ENCODE results near the gene SLC36A3. TPM values are rescaled to one million over a fixed set of nuclear protein-coding genes. Genes with fewer than 3 reads are reported as not detected.
"Not testable (repeated sequence)": the region's sequence is repeated elsewhere in the genome, so short reads cannot be mapped to it uniquely, and the experiment has no call there.

Gene SLC36A3
- total RNA-seq, 3 donors from 2014 or later (not counting 1 experiment from before 2014, with no cell fraction given) = not detected

DNA sequence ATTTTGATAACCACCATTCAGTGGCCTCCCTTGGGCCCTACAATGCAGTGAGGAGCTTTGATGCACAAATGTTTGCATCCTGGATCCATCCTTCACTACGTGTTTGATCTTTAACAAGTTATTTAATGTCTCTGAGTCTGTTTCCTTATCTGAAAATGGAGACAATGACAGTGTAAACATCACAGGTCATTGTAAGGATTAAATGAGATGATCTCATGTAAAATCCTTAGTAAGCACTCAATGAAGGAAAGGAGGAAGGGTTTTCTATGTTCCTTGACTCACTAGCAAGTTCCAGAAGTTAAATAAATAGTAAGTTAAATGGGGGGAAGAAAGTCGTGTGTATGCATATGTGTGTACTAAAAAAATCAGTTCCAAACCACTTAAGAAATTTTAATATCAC lies 9.8 kb upstream of the SLC36A3 start:
- H3K27me3 ChIP-seq (ENCODE audit: control insufficient read depth, insufficient read depth, low read length) = peaks cover 3% of the 10 kb centered on the region
- Mint-ChIP-seq H3K27me3 (ENCODE audit: low read depth in 2 of 2) (peaks cover 12 to 21% of the 10 kb centered on the region in 2 donors), H3K27ac (no peak overlapping the region), H3K36me3 (peaks cover 10% of the 10 kb centered on the region), H3K9me3 (peaks cover 5 to 8% of the 10 kb centered on the region in 2 donors), H3K4me1 (no peaks in the 10 kb centered on the region), H3K4me3 (no peak overlapping the region)
- no peaks in the 10 kb centered on the region for H3K4me1 ChIP-seq (ENCODE audit: control insufficient read depth, insufficient read depth, low read length)
- DNase-seq (no peak), ATAC-seq (no peak)
- intact Hi-C loops (cut with micrococcal nuclease) = no loop called here
- TF ChIP-seq, protein P1, sequence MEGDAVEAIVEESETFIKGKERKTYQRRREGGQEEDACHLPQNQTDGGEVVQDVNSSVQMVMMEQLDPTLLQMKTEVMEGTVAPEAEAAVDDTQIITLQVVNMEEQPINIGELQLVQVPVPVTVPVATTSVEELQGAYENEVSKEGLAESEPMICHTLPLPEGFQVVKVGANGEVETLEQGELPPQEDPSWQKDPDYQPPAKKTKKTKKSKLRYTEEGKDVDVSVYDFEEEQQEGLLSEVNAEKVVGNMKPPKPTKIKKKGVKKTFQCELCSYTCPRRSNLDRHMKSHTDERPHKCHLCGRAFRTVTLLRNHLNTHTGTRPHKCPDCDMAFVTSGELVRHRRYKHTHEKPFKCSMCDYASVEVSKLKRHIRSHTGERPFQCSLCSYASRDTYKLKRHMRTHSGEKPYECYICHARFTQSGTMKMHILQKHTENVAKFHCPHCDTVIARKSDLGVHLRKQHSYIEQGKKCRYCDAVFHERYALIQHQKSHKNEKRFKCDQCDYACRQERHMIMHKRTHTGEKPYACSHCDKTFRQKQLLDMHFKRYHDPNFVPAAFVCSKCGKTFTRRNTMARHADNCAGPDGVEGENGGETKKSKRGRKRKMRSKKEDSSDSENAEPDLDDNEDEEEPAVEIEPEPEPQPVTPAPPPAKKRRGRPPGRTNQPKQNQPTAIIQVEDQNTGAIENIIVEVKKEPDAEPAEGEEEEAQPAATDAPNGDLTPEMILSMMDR (IDR thresholded peaks at IDR 0.05) = no peak
- H3K36me3 ChIP-seq (ENCODE audit: control insufficient read depth, insufficient read depth, low read length) = no peaks in the 10 kb centered on the region
- H3K27ac ChIP-seq (ENCODE audit: low read length) = no peak overlapping the region
- WGBS (ENCODE audit: insufficient coverage) = 100% methylated on average over 1 of the region's 2 CpGs
- H3K9me3 ChIP-seq (ENCODE audit: control insufficient read depth, insufficient read depth, low read length) = no peaks in the 10 kb centered on the region
- H3K4me3 ChIP-seq (ENCODE audit: low read length) = no peak overlapping the region

DNA sequence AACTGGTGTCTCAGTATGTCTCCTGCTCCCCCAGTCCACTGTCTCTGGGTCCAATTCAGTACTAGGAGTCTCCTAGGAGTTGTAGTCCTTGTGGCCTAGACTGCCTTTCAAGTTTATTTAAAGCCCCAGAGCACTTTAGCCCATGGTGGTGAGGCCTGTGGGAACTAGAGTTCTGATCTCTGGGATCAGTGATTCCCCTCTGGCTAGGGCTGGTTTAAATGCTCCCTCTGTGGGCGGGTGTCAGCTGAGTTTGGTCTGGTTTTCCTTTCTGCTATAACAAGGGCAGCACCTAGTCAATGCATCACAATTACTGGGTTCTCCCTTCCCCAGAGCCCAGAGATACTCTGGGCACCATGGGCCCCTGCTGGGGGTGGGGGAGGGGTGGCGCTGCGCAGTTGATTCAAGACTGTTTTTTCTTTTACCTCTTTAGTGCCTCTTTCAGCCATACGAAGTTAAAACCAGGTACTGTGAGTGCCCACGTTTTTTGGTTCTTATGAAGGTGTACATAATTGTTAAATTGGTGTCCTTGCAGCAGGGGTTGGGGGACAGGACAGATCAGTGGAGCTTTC lies 9.3 kb upstream of the SLC36A3 start:
- peaks cover 4% of the 10 kb centered on the region for H3K27me3 ChIP-seq (ENCODE audit: control insufficient read depth, insufficient read depth, low read length)
- DNase-seq (no peak), ATAC-seq (no peak)
- H3K27ac ChIP-seq (ENCODE audit: low read length) = no peak overlapping the region
- WGBS (ENCODE audit: insufficient coverage) = 85% methylated on average over 4 of the region's 5 CpGs
- no peaks in the 10 kb centered on the region for H3K36me3 ChIP-seq (ENCODE audit: control insufficient read depth, insufficient read depth, low read length)
- no peak overlapping the region for H3K4me3 Mint-ChIP-seq
- peaks cover 10% of the 10 kb centered on the region for H3K36me3 Mint-ChIP-seq
- no peak overlapping the region for H3K27ac Mint-ChIP-seq
- no peaks in the 10 kb centered on the region for H3K9me3 ChIP-seq (ENCODE audit: control insufficient read depth, insufficient read depth, low read length)
- no peak overlapping the region for H3K4me3 ChIP-seq (ENCODE audit: low read length)
- H3K4me1 ChIP-seq (ENCODE audit: control insufficient read depth, insufficient read depth, low read length) = no peaks in the 10 kb centered on the region
- intact Hi-C loops (cut with micrococcal nuclease) = no loop called here
- TF ChIP-seq, protein P1 (IDR thresholded peaks at IDR 0.05) = no peak
- H3K4me1 Mint-ChIP-seq = no peaks in the 10 kb centered on the region
- peaks cover 13 to 21% of the 10 kb centered on the region in 2 donors for H3K27me3 Mint-ChIP-seq (ENCODE audit: low read depth in 2 of 2)
- H3K9me3 Mint-ChIP-seq = peaks cover 5 to 8% of the 10 kb centered on the region in 2 donors

DNA sequence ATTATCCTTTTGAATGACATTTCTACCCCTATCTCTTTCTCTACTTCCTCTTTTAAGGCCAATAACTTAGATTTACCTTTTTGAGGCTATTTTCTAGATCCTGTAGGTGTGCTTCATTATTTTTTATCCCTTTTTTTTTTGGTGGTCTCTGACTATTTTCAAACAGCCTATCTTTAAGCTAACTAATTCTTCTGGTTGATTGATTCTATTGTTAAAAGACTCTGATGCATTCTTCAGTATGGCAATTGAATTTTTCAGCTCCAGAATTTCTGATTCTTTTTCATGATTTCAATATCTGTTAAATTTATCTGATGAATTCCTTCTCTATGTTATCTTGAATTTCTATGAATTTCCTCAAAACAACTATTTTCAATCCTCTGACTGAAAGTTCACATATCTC lies 7.4 kb upstream of the SLC36A3 start:
- TF ChIP-seq, protein P1 (IDR thresholded peaks at IDR 0.05) = no peak
- DNase-seq = no peak
- Mint-ChIP-seq H3K27ac (no peak overlapping the region), H3K4me1 (no peaks in the 10 kb centered on the region), H3K36me3 (peaks cover 10% of the 10 kb centered on the region), H3K4me3 (no peak overlapping the region), H3K9me3 (peaks cover 5 to 8% of the 10 kb centered on the region in 2 donors), H3K27me3 (ENCODE audit: low read depth in 2 of 2) (peaks cover 17 to 27% of the 10 kb centered on the region in 2 donors)
- Histone ChIP-seq H3K4me1 (ENCODE audit: control insufficient read depth, insufficient read depth, low read length) (no peaks in the 10 kb centered on the region), H3K27ac (ENCODE audit: low read length) (no peak overlapping the region), H3K27me3 (ENCODE audit: control insufficient read depth, insufficient read depth, low read length) (peaks cover 4% of the 10 kb centered on the region), H3K36me3 (ENCODE audit: control insufficient read depth, insufficient read depth, low read length) (no peaks in the 10 kb centered on the region), H3K4me3 (ENCODE audit: low read length) (no peak overlapping the region), H3K9me3 (ENCODE audit: control insufficient read depth, insufficient read depth, low read length) (no peaks in the 10 kb centered on the region)
- no peak for ATAC-seq
- intact Hi-C loops (cut with micrococcal nuclease) = no loop called here

DNA sequence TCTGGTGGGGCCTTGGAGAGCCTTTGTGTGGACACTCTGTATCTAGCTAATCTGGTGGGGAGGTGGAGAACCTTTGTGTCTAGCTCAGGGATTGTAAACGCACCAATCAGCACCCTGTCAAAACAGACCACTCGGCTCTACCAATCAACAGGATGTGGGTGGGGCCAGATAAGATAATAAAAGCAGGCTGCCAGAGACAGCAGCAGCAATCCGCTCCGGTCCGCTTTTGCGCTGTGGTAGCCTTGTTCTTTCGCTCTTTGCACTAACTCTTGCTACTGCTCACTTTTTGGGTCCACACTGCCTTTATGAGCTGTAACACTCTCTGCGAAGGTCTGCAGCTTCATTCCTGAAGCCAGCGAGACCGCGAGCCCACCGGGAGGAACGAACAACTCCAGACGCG lies 6.3 kb upstream of the SLC36A3 start:
- H3K27ac ChIP-seq (ENCODE audit: low read length); H3K4me3 ChIP-seq (ENCODE audit: low read length); intact Hi-C loops (cut with micrococcal nuclease); H3K36me3 ChIP-seq (ENCODE audit: control insufficient read depth, insufficient read depth, low read length); H3K9me3 Mint-ChIP-seq; H3K4me1 ChIP-seq (ENCODE audit: control insufficient read depth, insufficient read depth, low read length); DNase-seq; ATAC-seq; H3K4me3 Mint-ChIP-seq; H3K4me1 Mint-ChIP-seq; H3K9me3 ChIP-seq (ENCODE audit: control insufficient read depth, insufficient read depth, low read length); H3K27me3 ChIP-seq (ENCODE audit: control insufficient read depth, insufficient read depth, low read length); H3K36me3 Mint-ChIP-seq; H3K27ac Mint-ChIP-seq: not testable (repeated sequence)
- 94% methylated on average over 14 of the region's 15 CpGs for WGBS (ENCODE audit: insufficient coverage)
- peaks cover 17 to 27% of the 10 kb centered on the region in 2 donors for H3K27me3 Mint-ChIP-seq (ENCODE audit: low read depth in 2 of 2)

DNA sequence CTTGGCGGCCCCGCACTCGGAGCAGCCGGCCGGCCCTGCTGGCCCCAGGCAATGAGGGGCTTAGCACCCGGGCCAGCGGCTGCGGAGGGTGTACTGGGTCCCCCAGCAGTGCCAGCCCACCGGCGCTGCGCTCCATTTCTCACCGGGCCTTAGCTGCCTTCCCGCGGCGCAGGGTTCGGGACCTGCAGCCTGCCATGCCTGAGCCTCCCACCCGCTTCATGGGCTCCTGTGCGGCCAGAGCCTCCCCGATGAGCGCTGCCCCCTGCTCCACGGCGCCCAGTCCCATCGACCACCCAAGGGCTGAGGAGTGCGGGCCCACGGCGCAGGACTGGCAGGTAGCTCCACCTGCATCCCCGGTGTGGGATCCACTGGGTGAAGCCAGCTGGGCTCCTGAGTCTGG lies 5.7 kb upstream of the SLC36A3 start:
- 97% methylated on average over 27 of the region's 27 CpGs for WGBS (ENCODE audit: insufficient coverage)
- not testable (repeated sequence) for H3K36me3 Mint-ChIP-seq

More for the DNA sequence above, 5.7 kb upstream of the SLC36A3 start:
- ATAC-seq; DNase-seq; H3K4me3 Mint-ChIP-seq; H3K27ac ChIP-seq (ENCODE audit: low read length); H3K9me3 ChIP-seq (ENCODE audit: control insufficient read depth, insufficient read depth, low read length); H3K27me3 ChIP-seq (ENCODE audit: control insufficient read depth, insufficient read depth, low read length); H3K4me1 ChIP-seq (ENCODE audit: control insufficient read depth, insufficient read depth, low read length); intact Hi-C loops (cut with micrococcal nuclease); H3K4me1 Mint-ChIP-seq; H3K9me3 Mint-ChIP-seq; H3K36me3 ChIP-seq (ENCODE audit: control insufficient read depth, insufficient read depth, low read length); H3K4me3 ChIP-seq (ENCODE audit: low read length); H3K27ac Mint-ChIP-seq: not testable (repeated sequence)
- H3K27me3 Mint-ChIP-seq (ENCODE audit: low read depth in 2 of 2) = peaks cover 19 to 27% of the 10 kb centered on the region in 2 donors
